HG03571 (cell line): ENCODE data around the gene NOTO.
"Not testable (repeated sequence)": the region's sequence is repeated elsewhere in the genome, so short reads cannot be mapped to it uniquely, and the experiment has no call there.

Source experiments
- ATAC-seq: cut with Tn5 transposase; IDR thresholded peaks from one replicate; pipeline ENCODE4 v1.9.1; 2021; ENCODE audit not compliant: unreplicated experiment

NOTO gene

GRCh38 chr2:73202156-73203054 is at the start of gene NOTO:
Gene NOTO (plus strand): TSS chr2:73202574. CDS start chr2:73202667, 93 bp downstream.
- ATAC-seq, result no peak

- no peak for ATAC-seq
Measured at GRCh38 chr2:73156539-73157124, 45.7 kb upstream of the NOTO start.

GRCh38 chr2:73162856-73163391 is 39.5 kb upstream of the NOTO start:
- no peak for ATAC-seq

- peak; percentile 69 for ATAC-seq
Measured at GRCh38 chr2:73163483-73164367, 38.6 kb upstream of the NOTO start.

GRCh38 chr2:73165978-73166377 is 36.4 kb upstream of the NOTO start:
- ATAC-seq, result not testable (repeated sequence)

- ATAC-seq, result not testable (repeated sequence)
Measured at GRCh38 chr2:73166813-73167212, 35.6 kb upstream of the NOTO start.

GRCh38 chr2:73168348-73168747 is 34.0 kb upstream of the NOTO start:
- ATAC-seq, result not testable (repeated sequence)

GRCh38 chr2:73170341-73170740 is 32.0 kb upstream of the NOTO start:
- ATAC-seq, result not testable (repeated sequence)

GRCh38 chr2:73172963-73173362 is 29.4 kb upstream of the NOTO start:
- ATAC-seq, result no peak

GRCh38 chr2:73173781-73174180 is 28.6 kb upstream of the NOTO start:
- no peak for ATAC-seq

GRCh38 chr2:73174244-73174643 is 28.1 kb upstream of the NOTO start:
- no peak for ATAC-seq

GRCh38 chr2:73174941-73175662 is 27.3 kb upstream of the NOTO start:
- ATAC-seq, result no peak

GRCh38 chr2:73175663-73176204 is 26.6 kb upstream of the NOTO start:
- no peak for ATAC-seq

GRCh38 chr2:73176205-73176880 is 26.0 kb upstream of the NOTO start:
- ATAC-seq, result no peak

GRCh38 chr2:73176881-73177644 is 25.3 kb upstream of the NOTO start:
- peak; percentile 82 for ATAC-seq

GRCh38 chr2:73177645-73178255 is 24.6 kb upstream of the NOTO start:
- ATAC-seq, result no peak

GRCh38 chr2:73185965-73186364 is 16.4 kb upstream of the NOTO start:
- ATAC-seq, result no peak

GRCh38 chr2:73187549-73187948 is 14.8 kb upstream of the NOTO start:
- ATAC-seq, result no peak
